HG03103 (cell line): ENCODE data around the gene CUEDC1.
"Not testable (repeated sequence)": the region's sequence is repeated elsewhere in the genome, so short reads cannot be mapped to it uniquely, and the experiment has no call there.

ENCODE experiments used
- ATAC-seq: cut with Tn5 transposase; IDR thresholded peaks from one replicate; pipeline ENCODE4 v1.9.1; 2021; ENCODE audit warnings: low read depth; ENCODE audit not compliant: unreplicated experiment

Gene CUEDC1

GRCh38 chr17:57941384-57942370, 13.5 kb downstream of the CUEDC1 start:
- ATAC-seq: no peak

- ATAC-seq: no peak
Observed at GRCh38 chr17:57940653-57941329, 14.4 kb downstream of the CUEDC1 start.

GRCh38 chr17:57940231-57940630, 15.0 kb downstream of the CUEDC1 start:
- ATAC-seq: peak; percentile 20

- peak; percentile 76 for ATAC-seq
Observed at GRCh38 chr17:57939797-57940196, 15.4 kb downstream of the CUEDC1 start.

GRCh38 chr17:57938061-57938502, 17.1 kb downstream of the CUEDC1 start:
- no peak for ATAC-seq

DNA sequence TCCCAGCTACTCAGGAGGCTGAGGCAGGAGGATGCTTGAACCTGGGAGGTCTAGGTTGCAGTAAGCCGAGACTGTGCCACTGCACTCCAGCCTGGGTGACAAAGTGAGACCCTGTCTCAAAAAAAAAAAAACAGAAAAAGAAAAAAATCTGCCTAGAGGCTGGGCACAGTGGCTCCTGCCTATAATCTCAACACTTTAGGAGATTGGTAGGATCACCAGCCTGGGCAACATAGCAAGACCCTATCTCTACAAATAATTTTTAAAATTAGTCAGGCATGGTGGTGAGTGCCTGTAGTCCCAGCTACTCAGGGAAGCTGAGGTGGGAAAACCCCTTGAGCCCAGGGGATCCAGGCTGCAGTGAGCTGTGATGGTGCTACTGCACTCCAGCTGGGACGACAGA, 17.7 kb downstream of the CUEDC1 start:
- no peak for ATAC-seq

- ATAC-seq: no peak
Observed at GRCh38 chr17:57935833-57936807, 19.1 kb downstream of the CUEDC1 start.

- no peak for ATAC-seq
Observed at GRCh38 chr17:57931488-57932137, 23.6 kb downstream of the CUEDC1 start.

GRCh38 chr17:57930239-57930638, 25.0 kb downstream of the CUEDC1 start:
- ATAC-seq: no peak

DNA sequence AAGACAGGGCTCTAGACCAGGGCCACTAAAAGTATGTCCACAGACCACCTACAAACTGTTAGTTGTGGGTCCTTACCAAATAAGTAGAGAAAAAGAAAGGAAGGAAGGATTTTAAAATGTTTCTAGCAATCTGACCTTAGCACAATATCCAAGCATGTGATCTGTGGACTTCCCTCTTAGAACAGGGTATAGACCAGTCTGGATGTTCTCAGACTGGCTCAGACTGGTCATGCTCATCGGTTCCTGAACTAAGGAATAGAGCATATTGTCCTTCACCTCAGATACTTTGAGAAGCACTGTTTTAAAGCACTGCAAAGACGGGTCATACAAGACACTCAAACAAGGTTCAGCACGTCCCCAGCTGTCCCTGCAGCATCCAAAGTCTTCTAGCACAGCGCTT, 25.8 kb downstream of the CUEDC1 start:
- no peak for ATAC-seq

DNA sequence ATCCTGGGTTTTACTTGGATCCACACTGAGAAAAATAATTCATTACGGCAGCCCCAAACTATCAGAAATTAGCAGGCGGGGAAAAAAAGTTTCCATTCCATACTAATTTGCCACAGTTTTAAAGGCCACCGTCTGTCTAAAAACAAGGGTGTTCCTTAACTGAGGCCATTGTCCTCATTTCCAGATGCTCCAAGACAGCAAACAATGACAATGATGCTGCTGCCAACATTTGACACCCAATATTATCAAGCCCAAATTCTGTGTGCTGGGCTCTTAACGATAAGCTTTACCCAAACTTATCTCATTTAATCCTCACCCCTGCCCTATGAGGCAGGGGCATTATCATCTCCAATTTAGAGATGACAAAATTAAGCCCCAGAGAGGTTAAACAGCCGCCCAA, 26.3 kb downstream of the CUEDC1 start:
- no peak for ATAC-seq

DNA sequence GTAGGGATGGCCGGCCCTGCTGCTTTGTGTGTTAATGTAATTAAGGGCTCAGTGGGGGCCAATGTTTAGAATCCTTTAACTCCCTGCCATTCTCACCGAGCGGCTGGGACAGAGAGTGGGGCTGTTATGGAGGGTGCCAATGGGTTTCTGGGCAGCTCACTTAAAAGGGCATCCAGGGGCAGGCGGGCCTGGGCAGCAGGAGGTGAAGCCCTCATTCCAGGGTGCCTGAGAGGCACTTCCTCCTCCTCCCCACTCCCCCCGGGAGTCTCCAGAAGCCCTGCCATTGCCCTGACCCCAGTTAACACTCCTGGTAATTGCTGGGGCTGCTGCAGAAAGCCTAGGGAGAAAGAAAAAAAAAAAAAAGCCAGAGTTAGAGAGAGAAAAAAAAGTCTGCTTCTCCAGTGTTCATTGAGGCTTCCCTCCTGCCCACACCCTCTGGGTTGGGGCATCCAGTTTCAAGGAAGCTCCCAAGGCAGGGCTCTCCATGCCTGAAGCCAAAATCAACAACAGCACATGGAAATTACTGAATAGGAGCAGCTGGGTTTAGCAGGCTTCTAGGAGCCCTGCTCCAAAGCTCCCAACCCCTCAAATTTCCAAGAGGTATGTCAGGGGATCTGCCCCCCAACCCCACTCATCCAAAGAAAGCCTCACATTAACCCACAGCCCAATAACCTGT, 28.0 kb downstream of the CUEDC1 start:
- ATAC-seq: no peak

GRCh38 chr17:57926723-57927047, 28.5 kb downstream of the CUEDC1 start:
- no peak for ATAC-seq

GRCh38 chr17:57925361-57925990, 29.7 kb downstream of the CUEDC1 start:
- no peak for ATAC-seq

DNA sequence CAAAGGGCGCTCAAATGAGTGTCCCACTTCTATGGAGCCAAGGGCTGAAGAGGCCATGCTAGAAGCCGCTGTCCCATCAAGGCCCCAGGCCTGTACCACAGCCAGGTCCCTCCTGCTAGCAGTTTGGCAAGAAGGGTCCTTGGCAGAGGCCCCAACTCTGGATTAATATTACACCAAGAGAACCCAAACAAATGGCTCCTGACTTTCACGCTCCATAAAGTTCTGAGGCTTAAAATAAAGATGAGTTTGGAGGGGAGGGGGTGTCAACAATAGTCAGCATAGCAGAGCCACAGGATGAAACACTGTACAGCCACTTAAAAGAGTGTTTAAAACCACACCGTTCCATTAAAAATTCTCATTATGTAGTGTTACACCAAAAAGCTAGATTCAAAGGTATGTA, 30.5 kb downstream of the CUEDC1 start:
- ATAC-seq: no peak

DNA sequence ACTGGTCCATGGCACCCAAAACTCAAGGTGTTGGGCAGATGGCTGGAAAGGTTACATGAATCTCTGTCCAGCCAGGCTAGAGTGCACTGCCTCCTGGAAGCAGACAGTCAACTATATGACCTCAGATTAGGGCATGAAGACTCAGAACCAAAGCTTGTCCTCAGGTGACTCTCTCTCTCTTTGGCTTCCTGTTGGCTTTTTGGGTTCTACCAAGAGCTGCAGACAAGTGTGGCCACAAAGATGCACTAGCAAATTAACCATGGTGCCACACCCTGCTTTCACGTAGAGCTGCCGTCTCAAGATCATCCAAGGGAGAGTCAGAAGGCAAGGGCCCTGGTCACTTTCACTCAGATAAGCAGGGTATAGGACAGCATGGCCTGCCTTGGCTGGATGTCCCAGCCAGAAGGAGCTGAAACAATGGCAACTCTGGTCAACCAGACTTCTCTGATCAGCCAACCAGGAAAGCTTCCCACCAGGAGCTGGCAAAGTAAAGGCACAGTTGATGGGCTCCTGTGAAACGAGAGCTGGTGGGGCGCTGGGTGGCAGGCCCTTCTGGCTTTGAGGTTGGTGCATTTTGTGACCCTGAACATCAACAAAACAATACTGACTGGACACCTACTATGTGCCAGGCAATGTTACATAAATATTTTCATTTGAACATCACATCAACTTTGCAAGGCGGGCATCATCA, 31.9 kb downstream of the CUEDC1 start:
- no peak for ATAC-seq

- ATAC-seq: not testable (repeated sequence)
Observed at GRCh38 chr17:57922745-57923144, 32.5 kb downstream of the CUEDC1 start.

- ATAC-seq: no peak
Observed at GRCh38 chr17:57920916-57921703, 34.1 kb downstream of the CUEDC1 start.
